Measurements from ENCODE around the gene FBXL2. TPM values are rescaled to one million over a fixed set of nuclear protein-coding genes. Genes with fewer than 3 reads are reported as not detected.
"Not testable (repeated sequence)": the region's sequence is repeated elsewhere in the genome, so short reads cannot be mapped to it uniquely, and the experiment has no call there.

The FBXL2 gene
- polyA plus RNA-seq, 10 donors = 5.5 to 13.5 (median 7.8) TPM

DNA sequence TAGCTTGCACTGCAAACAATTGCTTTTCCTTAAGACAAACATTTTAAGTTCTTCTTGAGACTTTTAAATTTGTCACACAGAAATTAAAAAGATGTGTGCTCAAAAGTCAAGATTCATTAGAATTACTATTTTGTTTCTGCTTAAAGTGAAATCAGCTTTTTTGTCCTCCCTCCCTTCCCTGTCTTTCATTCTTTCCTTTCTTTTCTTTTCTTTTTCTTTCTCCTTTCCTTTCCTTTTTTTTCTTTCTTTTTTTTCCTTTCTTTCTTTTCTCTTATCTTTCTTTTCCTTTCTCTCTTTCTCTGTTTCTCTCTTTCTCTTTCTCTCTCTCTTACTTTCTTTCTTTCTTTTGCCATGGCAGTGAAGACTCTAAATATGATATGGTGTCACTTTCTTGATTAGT, 37.8 kb downstream of the FBXL2 start:
- DNase-seq = no peak

DNA sequence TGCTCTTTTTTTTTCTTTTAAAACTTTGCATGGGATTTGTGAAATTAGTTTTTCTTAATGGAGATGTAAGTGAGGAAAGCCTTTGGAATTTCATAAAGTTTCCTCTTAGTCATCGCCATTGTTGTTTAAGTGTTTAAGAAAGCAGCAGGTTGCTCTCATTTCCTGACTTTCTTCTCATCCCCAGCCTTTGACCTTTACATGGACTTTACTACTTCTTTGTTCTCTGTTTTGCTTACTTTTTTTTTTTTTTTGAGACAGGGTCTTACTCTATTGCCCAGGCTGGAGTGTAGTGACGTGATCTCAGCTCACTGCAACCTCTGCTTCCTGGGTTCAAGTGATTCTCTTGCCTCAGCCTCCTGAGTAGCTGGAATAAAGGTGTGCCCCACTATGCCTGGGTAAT, 38.6 kb downstream of the FBXL2 start:
- no peak for DNase-seq

DNA sequence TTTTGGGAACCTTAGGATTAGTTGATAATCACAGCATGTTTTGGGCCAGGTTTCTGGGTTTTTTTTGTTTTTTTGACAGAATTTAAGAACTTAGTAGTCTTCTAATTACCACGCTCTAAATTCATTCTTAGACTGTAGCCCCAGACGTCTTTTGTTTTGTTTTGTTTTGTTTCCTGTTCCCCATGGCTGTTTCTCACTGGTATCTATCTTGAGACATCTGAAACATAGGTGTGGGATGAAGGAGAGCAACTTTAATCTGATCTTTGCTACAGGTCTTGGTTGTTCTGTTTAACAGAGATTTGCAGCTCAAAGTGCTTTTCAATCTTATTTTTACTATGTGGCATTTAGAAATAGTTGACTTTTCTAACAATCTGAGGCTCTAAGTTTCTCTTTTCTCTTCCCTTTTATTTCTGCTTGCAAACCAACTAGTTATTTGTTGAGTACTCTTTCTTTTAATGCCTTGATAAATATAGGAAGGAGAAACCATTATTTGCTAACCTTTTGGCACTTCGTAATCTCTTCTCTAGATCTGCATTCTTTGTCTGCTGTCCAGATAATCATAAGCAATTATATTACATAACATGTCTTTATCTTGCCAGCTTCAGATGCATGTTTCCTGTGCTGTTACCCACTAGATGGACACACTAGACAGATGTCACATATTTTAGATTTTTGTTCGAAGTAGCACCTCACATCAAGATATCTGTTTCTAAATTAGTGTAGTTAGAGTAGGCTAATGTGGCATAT, 40.9 kb downstream of the FBXL2 start:
- DNase-seq = no peak

DNA sequence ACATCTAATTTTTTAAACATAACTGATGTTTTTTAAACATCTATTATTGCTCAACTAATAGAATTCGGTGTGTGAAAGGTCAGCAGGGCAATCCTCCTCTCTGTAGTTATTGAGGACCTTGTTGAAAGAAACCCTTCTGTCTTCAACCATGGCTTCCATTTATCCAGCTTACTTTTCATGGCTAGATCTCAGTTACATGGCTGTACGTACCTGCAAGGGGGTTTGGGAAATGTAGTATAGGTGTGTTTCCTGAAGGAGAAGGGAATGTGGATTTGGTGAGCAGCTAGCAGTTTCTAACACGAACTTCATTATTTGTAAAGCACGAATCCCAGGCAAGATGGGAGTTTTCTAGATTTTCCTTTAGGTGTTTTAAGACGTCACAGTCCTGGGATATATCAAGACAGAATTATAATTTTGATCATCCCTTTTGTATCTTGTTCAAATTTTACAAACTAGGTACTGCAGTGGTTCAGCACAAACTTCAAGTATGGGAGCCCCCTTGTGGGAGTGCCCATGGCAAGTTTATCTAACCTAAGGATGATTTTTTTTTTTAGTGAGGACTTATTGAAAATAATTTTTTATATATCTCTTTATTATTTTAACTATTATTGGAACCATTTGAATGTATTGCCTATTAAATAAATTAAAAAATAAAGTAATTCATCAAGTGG, 41.6 kb downstream of the FBXL2 start:
- DNase-seq = no peak

DNA sequence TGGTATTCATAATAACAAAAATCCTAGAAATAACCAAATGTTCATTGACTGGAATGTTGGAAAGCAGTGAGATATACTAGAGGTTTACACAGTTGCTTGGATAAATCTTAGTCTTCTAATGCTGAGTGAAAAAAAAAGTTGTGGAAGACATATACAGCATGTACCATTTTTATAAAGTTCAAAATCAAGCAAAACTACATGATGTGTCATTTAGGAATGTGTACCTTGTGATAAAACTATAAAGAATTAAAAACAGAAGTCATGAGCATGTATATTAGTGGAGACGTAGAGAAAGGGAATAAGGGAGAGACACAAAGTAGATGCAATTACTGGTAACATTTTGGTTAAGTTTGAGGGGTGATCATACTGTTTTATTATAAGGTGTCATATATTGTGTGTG, 45.2 kb downstream of the FBXL2 start:
- no peak for DNase-seq

DNA sequence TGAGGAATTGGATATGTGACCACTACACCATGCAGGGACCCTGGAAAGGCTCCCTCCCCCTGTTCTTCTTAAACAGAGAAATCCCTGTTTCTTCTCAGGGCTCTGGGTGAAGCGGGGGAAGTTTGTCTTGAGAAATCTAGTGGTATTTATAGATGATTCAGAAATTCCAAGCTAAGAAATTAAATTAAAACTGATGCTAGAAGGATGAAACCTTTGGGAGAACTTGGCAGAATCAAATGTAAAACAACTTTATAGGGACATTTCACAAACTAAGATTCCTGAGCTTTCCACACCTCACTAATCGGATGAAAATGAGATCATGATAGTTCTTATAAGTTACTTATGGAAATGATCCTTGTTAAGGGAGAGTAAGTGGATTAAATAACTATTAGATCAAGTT, 54.2 kb downstream of the FBXL2 start:
- peak in 1 of 3 donors; percentile 15 for DNase-seq

DNA sequence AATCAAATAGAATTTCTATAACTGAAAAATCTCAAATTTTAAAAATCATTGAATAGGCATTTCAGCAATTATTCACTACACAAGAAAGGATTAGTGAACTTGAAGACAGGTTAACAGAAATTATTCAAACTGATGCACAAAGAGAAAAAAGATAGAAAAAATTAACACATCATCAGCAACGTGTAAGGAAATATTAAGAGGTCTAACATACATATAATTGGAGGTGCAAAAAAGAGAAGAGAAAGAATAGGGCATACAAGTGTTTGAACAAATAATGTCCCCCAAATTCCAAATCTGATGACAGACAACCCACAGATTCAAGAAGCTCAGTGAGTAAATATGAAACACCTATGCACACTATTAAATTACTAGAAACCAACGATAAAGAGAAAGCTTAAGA, 57.1 kb downstream of the FBXL2 start:
- DNase-seq = no peak

DNA sequence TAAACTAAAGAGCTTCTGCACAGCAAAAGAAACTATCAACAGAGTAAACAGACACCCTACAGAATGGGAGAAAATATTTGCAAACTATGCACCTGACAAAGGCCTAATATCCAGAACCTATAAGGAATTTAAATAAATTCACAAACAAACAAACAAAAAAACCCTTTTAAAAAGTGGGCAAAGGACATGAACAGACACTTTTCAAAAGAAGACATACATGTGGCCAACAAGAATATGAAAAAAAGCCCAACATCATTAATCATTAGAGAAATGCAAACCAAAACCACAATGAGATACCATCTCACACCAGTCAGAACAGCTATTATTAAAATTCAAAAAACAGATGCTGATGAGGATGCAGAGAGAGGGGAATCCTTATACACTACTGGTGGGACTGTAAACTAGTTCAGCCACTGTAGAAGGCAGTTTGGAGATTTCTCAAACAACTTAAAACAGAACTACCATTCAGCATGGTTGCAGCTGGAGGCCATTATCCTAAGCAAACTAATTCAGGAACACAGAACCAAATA, 61.8 kb downstream of the FBXL2 start:
- DNase-seq = not testable (repeated sequence)

DNA sequence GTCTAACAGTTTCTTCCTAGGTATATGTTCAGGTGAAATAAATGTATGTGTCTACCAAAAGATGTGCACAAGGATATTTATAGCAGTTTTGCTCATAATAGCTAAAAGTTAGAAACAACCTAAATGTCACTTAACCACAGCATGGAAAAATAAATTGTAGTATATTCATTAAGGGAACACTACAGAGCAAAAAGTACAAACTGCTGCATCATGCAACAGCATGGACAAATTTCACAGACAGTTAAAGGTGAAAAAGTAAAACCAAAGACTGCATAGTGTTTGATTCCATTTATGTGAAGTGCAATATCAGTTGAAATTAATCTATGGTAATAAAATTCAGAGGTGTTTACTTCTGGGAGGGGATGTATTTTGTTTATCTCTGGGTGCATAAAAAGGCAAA, 62.5 kb downstream of the FBXL2 start:
- DNase-seq = no peak

DNA sequence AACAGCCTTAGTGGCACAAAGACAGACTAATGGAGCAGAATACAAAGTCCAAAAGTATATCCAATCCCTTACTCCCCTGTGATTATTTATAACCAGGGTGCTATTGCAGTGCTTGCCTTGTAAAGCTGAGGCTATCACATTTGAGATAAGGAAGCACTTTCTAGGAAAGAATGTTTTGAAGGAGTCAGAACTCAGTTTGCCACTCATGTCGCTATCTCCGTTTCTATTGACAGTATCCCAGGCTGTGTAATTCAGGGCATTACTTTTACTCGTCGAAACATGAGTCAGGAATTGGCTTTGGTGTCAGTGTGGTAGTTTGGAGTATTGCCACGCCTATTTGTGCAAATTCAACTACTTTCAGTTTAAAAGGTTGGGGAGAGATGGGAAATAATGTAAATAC, 78.4 kb downstream of the FBXL2 start:
- no peak for DNase-seq

DNA sequence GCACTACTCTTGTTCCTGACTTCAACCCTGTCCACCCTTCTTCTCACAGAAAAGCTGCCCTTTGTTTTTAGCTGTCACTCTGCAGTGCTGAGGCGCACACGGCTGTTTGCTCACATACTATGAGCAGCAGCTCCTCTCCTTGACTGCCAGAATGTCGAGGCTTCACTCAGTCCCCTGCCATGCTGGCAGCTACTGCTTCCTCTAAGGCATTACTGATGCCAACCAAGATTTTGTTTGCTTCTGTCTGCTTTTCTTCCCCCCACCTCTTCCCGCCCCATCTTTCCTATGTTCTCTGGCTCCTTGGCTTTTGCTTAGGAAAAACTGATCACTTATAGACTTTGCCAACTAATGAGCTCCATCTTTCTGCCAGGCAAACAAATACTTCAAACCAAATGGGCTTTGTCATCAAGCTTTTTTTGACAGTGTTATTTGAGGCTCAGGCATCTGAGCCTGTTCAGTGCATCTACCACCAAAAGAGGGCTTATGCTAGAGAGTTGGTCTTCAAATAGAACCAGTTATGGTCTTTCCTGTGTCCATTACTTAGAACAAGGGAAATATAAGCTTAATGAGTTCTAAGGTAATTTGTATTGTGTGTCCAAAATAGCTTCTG, 81.0 kb downstream of the FBXL2 start:
- peak in 2 of 3 donors; percentile 21 to 36 for DNase-seq

DNA sequence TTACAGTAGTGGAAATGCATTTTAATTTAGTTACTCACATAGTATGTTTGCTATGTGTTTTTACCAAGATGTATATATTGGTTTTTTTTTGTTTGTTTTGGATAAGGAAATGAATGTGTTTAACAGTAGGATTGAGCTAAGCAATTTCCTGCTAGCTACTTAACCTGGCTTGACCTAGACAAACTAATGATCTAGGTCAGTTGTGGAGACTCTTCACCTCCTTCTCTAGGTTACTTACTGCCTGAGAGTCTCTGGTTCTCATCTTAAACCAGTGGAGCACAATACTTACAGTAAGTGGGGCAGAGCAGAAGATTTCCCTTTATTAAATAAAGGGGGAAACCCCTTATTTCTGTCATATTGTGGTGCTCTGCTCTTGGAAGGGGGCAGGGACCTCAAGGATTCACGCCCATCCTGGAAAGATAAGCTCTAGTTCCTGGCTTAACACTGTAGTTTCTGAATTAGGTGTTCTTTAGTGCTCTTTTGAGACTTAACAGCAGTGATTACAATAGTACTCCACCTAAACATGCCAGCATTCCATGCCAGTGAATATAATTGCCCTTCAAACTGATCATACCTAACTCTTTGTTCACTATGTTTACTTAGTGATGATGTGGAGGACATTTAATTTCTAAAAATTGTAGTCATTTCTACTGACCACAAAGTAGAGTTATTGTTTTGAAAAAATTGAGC, 83.0 kb downstream of the FBXL2 start:
- peak in 1 of 3 donors; percentile 25 for DNase-seq

DNA sequence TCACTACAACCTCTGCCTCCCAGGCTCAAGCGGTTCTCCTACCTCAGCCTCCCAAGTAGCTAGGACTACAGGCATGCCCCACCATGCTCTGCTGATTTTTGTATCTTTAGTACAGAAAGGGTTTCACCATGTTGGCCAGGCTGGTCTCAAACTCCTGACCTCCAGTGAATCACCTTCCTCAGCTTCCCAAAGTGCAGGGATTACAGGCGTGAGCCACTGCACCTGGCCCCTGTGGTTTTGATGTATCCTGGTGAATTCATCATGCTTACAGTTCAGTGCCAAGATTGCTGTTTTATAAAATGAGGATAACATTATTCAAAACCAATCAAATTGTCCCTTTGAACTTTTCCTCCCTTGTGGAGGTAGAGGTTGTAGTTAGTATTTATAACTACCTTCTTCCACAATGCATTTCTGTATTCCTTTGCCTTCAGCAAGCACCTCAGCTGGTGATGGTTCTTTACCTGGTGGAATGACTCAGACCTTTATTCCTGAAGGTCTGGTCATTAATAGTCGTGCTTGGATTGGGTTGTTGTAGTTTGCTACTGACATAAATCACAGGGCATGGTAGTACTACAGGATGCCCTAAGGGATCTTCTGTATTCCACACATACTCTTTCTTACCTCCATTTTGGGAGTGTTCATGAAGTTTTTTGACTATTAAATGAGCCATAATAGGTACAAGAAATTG, 86.0 kb downstream of the FBXL2 start:
- no peak for DNase-seq

DNA sequence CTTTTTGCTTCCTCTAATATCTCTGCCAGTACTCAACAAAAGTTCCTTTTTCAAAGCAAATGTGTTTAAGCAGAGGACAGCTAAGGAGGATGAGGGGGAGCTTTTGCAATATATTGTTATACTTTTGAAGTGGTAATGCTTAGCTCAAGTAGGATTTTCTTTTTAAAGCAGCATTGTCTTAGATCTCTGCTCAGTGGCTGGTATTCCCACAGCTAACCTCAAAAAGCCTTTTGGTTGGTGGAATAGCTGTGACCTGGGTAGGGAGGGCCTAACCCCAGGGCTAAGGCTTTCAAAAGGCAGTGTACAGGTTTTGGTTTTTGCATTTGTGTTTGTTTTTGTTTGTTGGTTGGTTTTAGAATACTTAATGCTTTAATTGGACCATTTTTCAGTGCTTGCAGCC, 86.8 kb downstream of the FBXL2 start:
- no peak for DNase-seq

DNA sequence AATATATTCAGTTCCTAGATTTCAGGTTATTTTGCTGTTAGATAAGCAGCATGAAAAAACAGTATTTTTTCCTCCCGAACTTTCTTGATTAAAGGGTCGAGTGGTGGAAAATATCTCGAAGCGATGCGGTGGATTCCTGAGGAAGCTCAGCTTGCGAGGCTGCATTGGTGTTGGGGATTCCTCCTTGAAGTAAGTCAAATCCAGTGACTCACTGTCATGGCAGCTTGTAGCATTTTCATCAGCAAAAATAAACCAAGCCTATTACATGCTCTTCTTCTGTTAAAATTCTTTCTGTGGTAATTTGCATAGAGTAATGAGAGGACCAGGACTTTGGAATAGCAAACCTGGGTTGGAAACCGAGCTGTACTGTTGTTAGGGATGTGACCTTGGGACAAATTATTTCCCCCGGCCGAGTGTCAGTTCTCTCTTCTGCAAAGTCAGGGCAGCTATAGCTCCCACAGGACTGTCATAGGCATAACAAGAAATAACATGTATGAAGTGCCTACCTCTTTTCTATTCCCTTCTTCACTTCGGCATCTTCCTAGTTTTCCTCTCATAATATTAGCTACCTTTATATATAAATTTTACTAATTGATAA, 87.4 kb downstream of the FBXL2 start:
- DNase-seq = no peak

DNA sequence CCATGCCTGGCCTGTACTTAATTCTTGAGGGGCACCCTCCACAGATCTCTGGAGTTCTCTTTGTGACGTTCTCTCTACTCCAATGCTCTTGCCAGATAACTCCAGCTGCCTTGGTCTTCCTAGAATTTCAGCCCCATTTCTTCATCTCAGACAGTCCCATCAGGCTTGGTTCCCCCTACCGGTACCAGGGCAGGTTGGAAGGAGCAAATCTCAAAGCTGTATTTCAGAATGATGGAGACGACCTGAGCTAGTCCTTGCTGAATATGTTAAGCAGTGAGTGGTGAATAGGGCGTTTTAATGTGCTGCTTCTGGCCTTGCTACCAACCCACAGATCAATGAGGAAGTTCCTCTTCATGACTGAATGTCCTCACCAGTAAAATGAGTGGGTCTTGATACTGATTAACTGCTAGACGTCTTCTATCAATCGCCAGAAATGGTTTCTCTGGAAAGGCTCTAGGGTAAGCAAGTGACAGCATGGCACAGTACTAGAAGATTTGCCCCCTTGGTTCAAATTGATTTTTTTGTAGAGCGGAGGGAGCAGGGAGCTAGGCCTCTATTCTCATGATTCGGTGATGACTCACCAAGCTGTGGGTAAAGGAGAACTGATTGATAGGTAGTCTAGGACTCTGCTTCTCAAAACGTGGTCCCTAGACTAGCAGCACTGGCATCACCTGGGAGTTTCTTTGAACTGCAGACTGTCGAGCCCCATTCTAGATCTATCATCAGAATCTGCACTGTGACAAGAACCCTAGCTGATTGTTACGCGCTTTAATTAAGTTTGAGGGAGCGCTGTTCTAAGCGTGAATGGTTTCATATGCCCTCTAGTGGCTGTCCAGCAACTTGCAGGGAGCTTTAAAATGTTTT, 95.2 kb downstream of the FBXL2 start:
- peak; percentile 24 to 64 (median 40) for DNase-seq

DNA sequence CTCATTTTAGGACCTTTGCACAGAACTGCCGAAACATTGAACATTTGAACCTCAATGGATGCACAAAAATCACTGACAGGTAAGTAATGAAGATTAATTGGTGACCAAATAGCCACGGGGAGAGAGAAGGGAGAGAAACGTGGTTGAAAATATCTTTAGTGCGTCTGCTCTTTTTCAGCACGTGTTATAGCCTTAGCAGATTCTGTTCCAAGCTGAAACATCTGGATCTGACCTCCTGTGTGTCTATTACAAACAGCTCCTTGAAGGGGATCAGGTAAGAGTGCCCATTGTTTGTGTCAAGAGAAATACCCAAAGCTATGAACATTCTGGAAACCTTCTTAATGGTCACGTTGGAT, 95.8 kb downstream of the FBXL2 start:
- DNase-seq = no peak

DNA sequence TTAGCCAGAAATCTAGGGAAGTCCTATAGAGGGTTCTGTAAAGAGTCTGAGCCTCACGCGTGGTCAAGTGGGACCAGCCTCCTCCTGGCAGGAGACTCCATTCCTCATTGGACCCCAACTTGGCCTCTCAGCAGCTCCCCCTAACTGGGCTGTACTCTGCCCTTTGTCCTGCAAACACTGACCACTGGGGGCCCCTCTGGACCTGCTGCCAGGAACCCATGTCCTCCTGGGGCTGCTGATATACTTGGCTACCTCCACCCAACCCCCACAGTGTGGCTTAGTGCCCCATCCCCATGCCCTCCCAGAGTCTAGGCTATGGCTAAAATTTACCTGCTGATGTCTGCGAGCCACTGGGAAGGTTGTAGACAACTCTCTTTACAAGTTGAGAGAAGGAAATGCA, 100.2 kb downstream of the FBXL2 start:
- no peak for DNase-seq

DNA sequence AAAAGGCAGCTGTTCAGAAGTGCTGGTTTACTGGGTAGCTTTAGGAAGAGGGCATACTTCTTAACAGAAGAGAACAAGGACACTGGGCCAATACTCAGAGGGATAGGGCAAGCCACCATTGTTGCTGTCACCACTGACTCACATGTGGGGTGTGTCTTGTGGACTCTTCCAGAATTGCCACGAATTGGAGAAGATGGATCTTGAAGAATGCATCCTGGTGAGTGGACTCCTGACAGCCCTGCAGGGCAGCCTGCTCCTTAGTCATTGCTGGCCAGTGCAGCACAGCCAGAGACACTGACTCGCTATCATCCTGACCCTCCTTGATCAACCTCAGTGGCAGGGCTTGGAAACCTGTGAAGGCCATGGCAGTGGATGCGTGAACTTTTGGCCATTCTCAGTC, 100.7 kb downstream of the FBXL2 start:
- DNase-seq = no peak

DNA sequence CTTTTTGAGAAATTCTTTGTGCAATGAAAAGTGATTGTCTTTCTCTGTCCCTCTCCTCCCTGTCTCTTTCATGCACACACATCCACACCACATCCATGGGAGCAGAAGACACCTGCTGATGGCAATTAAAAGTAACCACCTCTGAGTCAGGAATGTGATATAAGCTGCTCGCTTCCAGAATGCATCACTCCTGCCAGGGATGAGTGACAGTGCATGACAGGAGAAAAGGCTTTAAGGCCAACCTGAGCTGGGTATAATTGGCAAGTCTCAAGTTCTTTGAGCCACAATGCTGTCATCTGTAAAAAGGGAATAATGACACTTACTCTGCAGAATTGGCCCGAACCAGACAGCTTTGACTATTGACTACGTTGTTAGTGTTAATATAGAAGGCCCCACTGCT, 103.4 kb downstream of the FBXL2 start:
- no peak for DNase-seq
